ENCODE results near the gene NOL9. TPM values are rescaled to one million over a fixed set of nuclear protein-coding genes. Genes with fewer than 3 reads are reported as not detected.

The NOL9 gene
- total RNA-seq, 4 donors from 2014 or later = 14.3 to 24.3 (median 15.3) TPM

GRCh38 chr1:6512908-6513280 lies 41.4 kb downstream of the NOL9 start:
- TF ChIP-seq, protein P1, sequence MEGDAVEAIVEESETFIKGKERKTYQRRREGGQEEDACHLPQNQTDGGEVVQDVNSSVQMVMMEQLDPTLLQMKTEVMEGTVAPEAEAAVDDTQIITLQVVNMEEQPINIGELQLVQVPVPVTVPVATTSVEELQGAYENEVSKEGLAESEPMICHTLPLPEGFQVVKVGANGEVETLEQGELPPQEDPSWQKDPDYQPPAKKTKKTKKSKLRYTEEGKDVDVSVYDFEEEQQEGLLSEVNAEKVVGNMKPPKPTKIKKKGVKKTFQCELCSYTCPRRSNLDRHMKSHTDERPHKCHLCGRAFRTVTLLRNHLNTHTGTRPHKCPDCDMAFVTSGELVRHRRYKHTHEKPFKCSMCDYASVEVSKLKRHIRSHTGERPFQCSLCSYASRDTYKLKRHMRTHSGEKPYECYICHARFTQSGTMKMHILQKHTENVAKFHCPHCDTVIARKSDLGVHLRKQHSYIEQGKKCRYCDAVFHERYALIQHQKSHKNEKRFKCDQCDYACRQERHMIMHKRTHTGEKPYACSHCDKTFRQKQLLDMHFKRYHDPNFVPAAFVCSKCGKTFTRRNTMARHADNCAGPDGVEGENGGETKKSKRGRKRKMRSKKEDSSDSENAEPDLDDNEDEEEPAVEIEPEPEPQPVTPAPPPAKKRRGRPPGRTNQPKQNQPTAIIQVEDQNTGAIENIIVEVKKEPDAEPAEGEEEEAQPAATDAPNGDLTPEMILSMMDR (IDR thresholded peaks at IDR 0.05; ENCODE audit: low read depth) = no peak

DNA sequence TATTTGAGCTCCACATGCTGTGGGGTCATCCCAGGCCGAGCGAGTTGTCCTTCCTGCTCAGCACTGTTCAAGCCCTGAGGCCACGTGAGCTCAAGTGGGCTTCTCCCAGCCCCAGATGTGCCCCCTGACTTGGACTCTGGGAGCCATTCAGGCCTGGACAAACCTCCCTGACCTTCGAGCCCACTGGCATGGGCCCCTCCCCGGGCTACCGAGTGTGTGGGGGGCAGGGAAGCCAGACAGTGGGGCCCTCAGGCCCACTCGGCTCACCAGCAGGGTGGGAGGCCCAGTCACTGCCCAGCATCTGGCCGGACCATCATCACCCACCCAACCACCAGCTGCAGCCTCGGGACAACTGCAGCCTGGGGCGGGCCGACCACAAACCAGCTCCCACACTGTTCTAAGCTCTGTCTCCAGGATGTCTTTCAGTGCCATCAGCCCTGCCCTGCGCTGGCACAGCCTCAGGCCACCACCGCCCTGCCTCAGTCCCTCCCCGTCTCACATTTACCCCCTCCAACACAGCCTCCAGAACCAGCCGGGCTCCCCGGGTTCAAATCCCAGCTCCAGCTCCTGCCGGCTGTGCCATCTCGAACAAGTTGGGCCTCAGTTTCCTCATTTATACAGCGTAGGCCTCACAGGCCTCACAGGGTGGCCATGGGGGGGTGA lies 41.9 kb downstream of the NOL9 start:
- TF ChIP-seq, protein P1 (IDR thresholded peaks at IDR 0.05; ENCODE audit: low read depth) = no peak

DNA sequence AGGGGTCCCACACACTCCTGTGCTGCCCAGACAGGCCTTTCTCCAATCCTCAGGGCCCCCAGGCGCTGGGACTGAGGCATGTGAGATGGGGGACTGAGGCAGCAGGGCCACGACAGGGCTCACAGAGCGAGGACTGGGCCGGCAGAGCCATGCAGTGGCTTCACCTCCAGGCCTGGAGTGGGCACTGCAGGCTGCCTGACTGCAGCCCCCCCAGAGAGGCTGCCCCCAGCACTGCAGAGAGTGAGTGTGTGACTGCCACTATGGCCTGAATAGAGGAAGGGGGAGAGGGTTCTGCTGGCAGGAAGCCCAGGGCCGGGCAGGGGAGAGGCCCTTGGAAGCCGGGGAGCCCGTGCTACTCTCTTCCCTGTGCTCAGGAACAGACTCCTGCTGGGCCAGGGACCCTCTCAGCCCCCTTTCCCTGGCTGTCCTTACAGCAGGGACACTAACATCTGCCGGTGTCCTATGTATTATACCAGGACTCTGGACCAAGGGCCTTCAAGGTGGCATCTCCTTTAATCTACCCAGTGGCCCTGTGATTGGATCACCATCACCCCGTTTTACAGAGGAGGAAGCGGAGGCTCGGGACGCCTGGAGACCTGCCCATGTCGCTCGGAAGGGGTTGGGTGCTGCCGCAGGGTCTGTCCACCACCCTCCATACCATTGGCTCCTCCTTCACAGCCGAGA lies 42.6 kb downstream of the NOL9 start:
- TF ChIP-seq, protein P1 (IDR thresholded peaks at IDR 0.05; ENCODE audit: low read depth) = no peak

- TF ChIP-seq, protein P1 (IDR thresholded peaks at IDR 0.05; ENCODE audit: low read depth) = no peak
These were observed 43.3 kb downstream of the NOL9 start for GRCh38 chr1:6511056-6511455.

- TF ChIP-seq, protein P1 (IDR thresholded peaks at IDR 0.05; ENCODE audit: low read depth) = no peak
These were observed 43.8 kb downstream of the NOL9 start for GRCh38 chr1:6510493-6510892.

DNA sequence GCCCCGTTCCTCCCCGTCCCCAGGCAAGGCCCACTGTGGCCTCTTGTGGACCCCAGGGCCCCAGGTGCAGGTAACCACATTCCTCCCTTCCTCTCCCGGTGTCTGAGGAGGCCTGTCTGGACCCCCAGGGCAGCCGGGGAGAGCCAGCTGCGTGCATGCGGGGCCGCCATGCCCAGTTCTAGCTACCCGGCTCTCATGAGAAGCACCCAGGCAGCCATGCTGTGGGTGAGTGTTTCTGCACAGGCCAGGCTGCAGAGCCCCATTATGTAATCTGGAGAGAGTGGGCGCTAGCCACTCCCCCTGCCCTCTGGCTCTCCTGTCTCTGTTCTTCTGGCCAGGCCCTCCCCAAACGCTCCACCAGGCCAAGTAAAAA lies 44.4 kb downstream of the NOL9 start:
- TF ChIP-seq, protein P1 (IDR thresholded peaks at IDR 0.05; ENCODE audit: low read depth) = no peak

- TF ChIP-seq, protein P1 (IDR thresholded peaks at IDR 0.05; ENCODE audit: low read depth) = no peak
These were observed 44.9 kb downstream of the NOL9 start for GRCh38 chr1:6509220-6509918.

Data from subcutaneous adipose tissue (tissue), 4 donors.